HEK293 (cell line): Measurements from ENCODE around the gene LYPD5.

Source experiments
- KLF1 ChIP-seq: fragments of 450-650 bp; formaldehyde crosslinking; IDR thresholded peaks from 2 replicates; pipeline ENCODE4 v1.5.1; 2016; ENCODE audit warnings: missing biosample characterization, missing genetic modification characterization
- TCF7L2 ChIP-seq: IDR thresholded peaks from 2 replicates; pipeline ENCODE4 v1.6.1; 2011; ENCODE audit warnings: low read depth, mild to moderate bottlenecking, inconsistent platforms, low read length, moderate library complexity, borderline replicate concordance
- ZBTB11 ChIP-seq: fragments of 450-650 bp; formaldehyde crosslinking; conservative IDR thresholded peaks from 2 replicates; pipeline ENCODE4 v1.5.1; 2016; ENCODE audit warnings: low read depth, missing biosample characterization, missing genetic modification characterization
- ZFP3 ChIP-seq: fragments of 450-650 bp; formaldehyde crosslinking; IDR thresholded peaks from 2 replicates; pipeline ENCODE4 v1.5.1; 2016; ENCODE audit warnings: low read depth, missing biosample characterization, missing genetic modification characterization
- ZNF155 ChIP-seq: fragments of 450-650 bp; formaldehyde crosslinking; IDR thresholded peaks from 2 replicates; pipeline ENCODE4 v1.5.1; 2016; ENCODE audit warnings: missing biosample characterization, missing genetic modification characterization
- ZNF292 ChIP-seq: fragments of 450-650 bp; formaldehyde crosslinking; IDR thresholded peaks from 2 replicates; pipeline ENCODE4 v1.5.1; 2016; ENCODE audit warnings: low read depth, missing biosample characterization, missing genetic modification characterization, borderline replicate concordance
- ZNF513 ChIP-seq: fragments of 450-650 bp; IDR thresholded peaks from 2 replicates; pipeline ENCODE4 v1.5.1; 2018; ENCODE audit warnings: missing biosample characterization, missing genetic modification characterization
- TF ChIP-seq, protein P1 (sequence below): fragments of 450-650 bp; formaldehyde crosslinking; IDR thresholded peaks from 2 replicates; pipeline ENCODE4 v1.5.1; 2016; ENCODE audit warnings: missing biosample characterization, missing genetic modification characterization

GRCh38 chr19:43820098-43820883 is 18.0 kb upstream of the LYPD5 start:
- no peak for TF ChIP-seq ZNF155 (tag by site-specific recombination)
- TF ChIP-seq ZNF292 (tag by site-specific recombination), result no peak
- TF ChIP-seq, protein P1, sequence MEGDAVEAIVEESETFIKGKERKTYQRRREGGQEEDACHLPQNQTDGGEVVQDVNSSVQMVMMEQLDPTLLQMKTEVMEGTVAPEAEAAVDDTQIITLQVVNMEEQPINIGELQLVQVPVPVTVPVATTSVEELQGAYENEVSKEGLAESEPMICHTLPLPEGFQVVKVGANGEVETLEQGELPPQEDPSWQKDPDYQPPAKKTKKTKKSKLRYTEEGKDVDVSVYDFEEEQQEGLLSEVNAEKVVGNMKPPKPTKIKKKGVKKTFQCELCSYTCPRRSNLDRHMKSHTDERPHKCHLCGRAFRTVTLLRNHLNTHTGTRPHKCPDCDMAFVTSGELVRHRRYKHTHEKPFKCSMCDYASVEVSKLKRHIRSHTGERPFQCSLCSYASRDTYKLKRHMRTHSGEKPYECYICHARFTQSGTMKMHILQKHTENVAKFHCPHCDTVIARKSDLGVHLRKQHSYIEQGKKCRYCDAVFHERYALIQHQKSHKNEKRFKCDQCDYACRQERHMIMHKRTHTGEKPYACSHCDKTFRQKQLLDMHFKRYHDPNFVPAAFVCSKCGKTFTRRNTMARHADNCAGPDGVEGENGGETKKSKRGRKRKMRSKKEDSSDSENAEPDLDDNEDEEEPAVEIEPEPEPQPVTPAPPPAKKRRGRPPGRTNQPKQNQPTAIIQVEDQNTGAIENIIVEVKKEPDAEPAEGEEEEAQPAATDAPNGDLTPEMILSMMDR, result no peak
- no peak for TF ChIP-seq ZNF513 (tag by site-specific recombination)
- TF ChIP-seq KLF1 (tag by site-specific recombination), result no peak
- TF ChIP-seq ZBTB11 (tag by site-specific recombination), result no peak
- no peak for TF ChIP-seq ZFP3 (tag by site-specific recombination)
- TF ChIP-seq TCF7L2, result no peak
